Thyroid gland (tissue), 4 donors: ENCODE measurements around the gene ANKRD37.

Experiments
- CTCF ChIP-seq, 6 experiments: fragments of 200-600 bp in 3 of 6; fragments of 450-650 bp in 3 of 6; sonication (generic) in 3 of 6; IDR thresholded peaks; one replicate each; pipeline ENCODE4 v1.5.1; 2016 to 2019; ENCODE audit warnings: antibody characterized with exemption in 6 of 6, mild to moderate bottlenecking in 2 of 6, inconsistent platforms in 1 of 6, moderate library complexity in 1 of 6
- POLR2A ChIP-seq, 2 donors: fragments of 450-650 bp; IDR thresholded peaks; one replicate each; pipeline ENCODE4 v1.6.1; 2017; ENCODE audit warnings: antibody characterized with exemption in 2 of 2, mild to moderate bottlenecking in 2 of 2, moderate library complexity in 1 of 2

GRCh38 chr4:185384061-185384460 is 12.6 kb upstream of the ANKRD37 start:
- TF ChIP-seq CTCF (IDR thresholded peaks at IDR 0.05), result no peak
- no peak for TF ChIP-seq POLR2A (IDR thresholded peaks at IDR 0.05)
